GM12872 (cell line): Measurements from ENCODE around the gene ATP10A.

Experiments used
- CTCF ChIP-seq: IDR thresholded peaks from 3 replicates; pipeline ENCODE4 v1.5.1; 2011; ENCODE audit warnings: low read depth, mild to moderate bottlenecking, low read length, moderate library complexity; ENCODE audit not compliant: insufficient read depth

ATP10A gene

GRCh38 chr15:25693321-25694238, 169.5 kb downstream of the ATP10A start:
- no peak for TF ChIP-seq CTCF

GRCh38 chr15:25691544-25692430, 171.3 kb downstream of the ATP10A start:
- TF ChIP-seq CTCF = no peak

- no peak for TF ChIP-seq CTCF
Measured at GRCh38 chr15:25690673-25691543, 172.2 kb downstream of the ATP10A start.

GRCh38 chr15:25689592-25689991, 173.5 kb downstream of the ATP10A start:
- TF ChIP-seq CTCF = no peak

- no peak for TF ChIP-seq CTCF
Measured at GRCh38 chr15:25688166-25688565, 175.0 kb downstream of the ATP10A start.

- TF ChIP-seq CTCF = no peak
Measured at GRCh38 chr15:25687689-25688088, 175.4 kb downstream of the ATP10A start.

- TF ChIP-seq CTCF = no peak
Measured at GRCh38 chr15:25687276-25687675, 175.9 kb downstream of the ATP10A start.
